ENCODE data around the gene FIGN. TPM values are rescaled to one million over a fixed set of nuclear protein-coding genes. Genes with fewer than 3 reads are reported as not detected.

FIGN gene
- total RNA-seq, 3 donors from 2014 or later (not counting 1 experiment from before 2014, with no cell fraction given), result not detected

DNA sequence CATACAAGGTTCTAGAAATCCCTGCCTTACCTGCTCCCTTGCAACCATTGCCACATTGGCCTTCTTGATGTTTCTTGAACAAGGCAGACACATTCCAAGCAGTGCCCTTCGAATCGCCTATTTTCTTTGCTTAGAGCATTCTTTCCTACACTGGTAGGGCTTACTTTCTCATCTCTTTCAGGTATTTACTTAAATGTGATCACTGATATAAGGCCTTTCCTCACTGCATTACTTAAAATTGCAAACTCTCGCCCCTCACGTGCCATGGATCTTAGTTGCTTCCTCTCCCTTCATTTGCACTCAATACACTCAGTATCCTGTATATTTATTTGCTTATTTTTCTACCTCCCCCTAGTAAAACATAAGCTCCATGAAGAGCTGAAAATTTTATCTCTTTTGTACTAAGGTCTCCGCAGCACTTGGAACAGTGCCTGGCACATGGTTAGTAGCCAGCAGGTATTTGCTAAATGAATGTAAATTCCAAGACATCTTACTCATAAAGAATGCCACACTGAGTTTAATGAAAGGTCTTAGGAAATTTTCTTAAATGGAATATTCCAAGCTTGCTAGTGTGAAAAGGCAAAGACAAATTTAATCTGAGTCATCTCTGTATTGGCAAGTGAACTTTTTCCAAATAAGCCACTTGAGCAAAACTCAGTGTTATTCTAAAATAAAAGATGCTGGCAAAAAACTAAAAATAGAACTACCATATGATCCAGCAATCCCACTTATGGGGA is 42.4 kb upstream of the FIGN start:
- DNase-seq (no peak), ATAC-seq (no peak)
- H3K36me3 Mint-ChIP-seq, result no peaks in the 10 kb centered on the region

DNA sequence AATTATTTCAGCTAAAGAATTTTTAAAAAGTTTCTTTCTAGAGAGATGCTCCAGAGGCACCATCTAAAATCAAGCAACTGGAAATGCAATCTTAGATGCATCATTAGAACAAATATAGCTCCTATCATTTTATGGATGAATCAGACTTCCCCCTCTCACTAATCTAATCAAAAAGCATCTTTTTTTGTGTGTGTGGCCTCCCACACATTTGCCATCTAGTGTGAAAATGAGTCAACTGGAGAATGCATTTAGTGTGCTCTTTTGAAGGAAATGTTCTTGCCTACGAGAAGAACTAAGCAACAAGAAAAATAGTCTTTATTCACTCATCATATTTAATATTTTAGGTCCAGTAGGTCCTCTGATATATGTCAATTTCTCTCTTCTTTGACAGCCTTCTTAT is 39.5 kb upstream of the FIGN start:
- Mint-ChIP-seq H3K9me3 (peaks cover 12 to 20% of the 10 kb centered on the region in 2 donors), H3K4me3 (no peak overlapping the region), H3K4me1 (no peaks in the 10 kb centered on the region), H3K27ac (no peak overlapping the region), H3K36me3 (no peaks in the 10 kb centered on the region), H3K27me3 (ENCODE audit: low read depth in 2 of 2) (no peaks in the 10 kb centered on the region)
- Histone ChIP-seq H3K27ac (ENCODE audit: low read length) (no peak overlapping the region), H3K4me3 (ENCODE audit: low read length) (no peak overlapping the region), H3K27me3 (ENCODE audit: control insufficient read depth, insufficient read depth, low read length) (no peaks in the 10 kb centered on the region), H3K36me3 (ENCODE audit: control insufficient read depth, insufficient read depth, low read length) (no peaks in the 10 kb centered on the region), H3K9me3 (ENCODE audit: control insufficient read depth, insufficient read depth, low read length) (no peaks in the 10 kb centered on the region), H3K4me1 (ENCODE audit: control insufficient read depth, insufficient read depth, low read length) (no peaks in the 10 kb centered on the region)
- intact Hi-C loops (cut with micrococcal nuclease), result no loop called here
- ATAC-seq, result no peak
- 80% methylated on average over 1 of the region's 1 CpG for WGBS (ENCODE audit: insufficient coverage)
- TF ChIP-seq, protein P1, sequence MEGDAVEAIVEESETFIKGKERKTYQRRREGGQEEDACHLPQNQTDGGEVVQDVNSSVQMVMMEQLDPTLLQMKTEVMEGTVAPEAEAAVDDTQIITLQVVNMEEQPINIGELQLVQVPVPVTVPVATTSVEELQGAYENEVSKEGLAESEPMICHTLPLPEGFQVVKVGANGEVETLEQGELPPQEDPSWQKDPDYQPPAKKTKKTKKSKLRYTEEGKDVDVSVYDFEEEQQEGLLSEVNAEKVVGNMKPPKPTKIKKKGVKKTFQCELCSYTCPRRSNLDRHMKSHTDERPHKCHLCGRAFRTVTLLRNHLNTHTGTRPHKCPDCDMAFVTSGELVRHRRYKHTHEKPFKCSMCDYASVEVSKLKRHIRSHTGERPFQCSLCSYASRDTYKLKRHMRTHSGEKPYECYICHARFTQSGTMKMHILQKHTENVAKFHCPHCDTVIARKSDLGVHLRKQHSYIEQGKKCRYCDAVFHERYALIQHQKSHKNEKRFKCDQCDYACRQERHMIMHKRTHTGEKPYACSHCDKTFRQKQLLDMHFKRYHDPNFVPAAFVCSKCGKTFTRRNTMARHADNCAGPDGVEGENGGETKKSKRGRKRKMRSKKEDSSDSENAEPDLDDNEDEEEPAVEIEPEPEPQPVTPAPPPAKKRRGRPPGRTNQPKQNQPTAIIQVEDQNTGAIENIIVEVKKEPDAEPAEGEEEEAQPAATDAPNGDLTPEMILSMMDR (IDR thresholded peaks at IDR 0.05), result no peak
- no peak for DNase-seq

More for the DNA sequence above, 42.4 kb upstream of the FIGN start:
- intact Hi-C loops (cut with micrococcal nuclease), result no loop called here
- TF ChIP-seq, protein P1 (IDR thresholded peaks at IDR 0.05), result no peak
- no peaks in the 10 kb centered on the region for H3K4me1 ChIP-seq (ENCODE audit: control insufficient read depth, insufficient read depth, low read length)
- no peaks in the 10 kb centered on the region for H3K4me1 Mint-ChIP-seq
- no peaks in the 10 kb centered on the region for H3K9me3 ChIP-seq (ENCODE audit: control insufficient read depth, insufficient read depth, low read length)
- H3K9me3 Mint-ChIP-seq, result peaks cover 15 to 16% of the 10 kb centered on the region in 2 donors
- H3K27ac Mint-ChIP-seq, result no peak overlapping the region
- no peak overlapping the region for H3K27ac ChIP-seq (ENCODE audit: low read length)
- no peaks in the 10 kb centered on the region for H3K27me3 Mint-ChIP-seq (ENCODE audit: low read depth in 2 of 2)
- 86% methylated on average over 5 of the region's 5 CpGs for WGBS (ENCODE audit: insufficient coverage)
- H3K4me3 Mint-ChIP-seq, result no peak overlapping the region
- H3K27me3 ChIP-seq (ENCODE audit: control insufficient read depth, insufficient read depth, low read length), result no peaks in the 10 kb centered on the region
- no peaks in the 10 kb centered on the region for H3K36me3 ChIP-seq (ENCODE audit: control insufficient read depth, insufficient read depth, low read length)
- no peak overlapping the region for H3K4me3 ChIP-seq (ENCODE audit: low read length)

DNA sequence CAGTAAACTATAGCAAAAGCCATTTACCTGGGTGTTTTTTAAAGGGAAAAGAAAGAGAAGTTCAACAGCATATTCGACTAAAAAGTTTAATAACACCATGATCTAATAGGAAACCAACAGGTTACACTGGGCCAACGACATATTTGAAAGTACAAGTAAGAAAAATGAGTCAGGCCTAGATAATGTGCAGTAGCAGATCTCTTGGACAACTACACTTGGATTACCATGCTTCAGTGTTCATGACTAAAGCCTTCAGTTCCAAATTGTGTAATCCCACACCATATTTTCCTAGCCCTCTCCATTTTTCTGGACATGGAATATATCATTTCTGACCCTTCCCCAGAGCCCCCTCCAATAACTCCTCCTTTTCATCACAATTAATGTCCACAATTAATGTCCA is 39.1 kb upstream of the FIGN start:
- ATAC-seq, result no peak
- Histone ChIP-seq H3K9me3 (ENCODE audit: control insufficient read depth, insufficient read depth, low read length) (no peaks in the 10 kb centered on the region), H3K27ac (ENCODE audit: low read length) (no peak overlapping the region), H3K36me3 (ENCODE audit: control insufficient read depth, insufficient read depth, low read length) (no peaks in the 10 kb centered on the region), H3K4me1 (ENCODE audit: control insufficient read depth, insufficient read depth, low read length) (no peaks in the 10 kb centered on the region), H3K4me3 (ENCODE audit: low read length) (no peak overlapping the region), H3K27me3 (ENCODE audit: control insufficient read depth, insufficient read depth, low read length) (no peaks in the 10 kb centered on the region)
- WGBS (ENCODE audit: insufficient coverage), result 46% methylated on average over 1 of the region's 2 CpGs
- Mint-ChIP-seq H3K4me3 (no peak overlapping the region), H3K27me3 (ENCODE audit: low read depth in 2 of 2) (no peaks in the 10 kb centered on the region), H3K36me3 (no peaks in the 10 kb centered on the region), H3K4me1 (no peaks in the 10 kb centered on the region), H3K9me3 (peaks cover 12 to 20% of the 10 kb centered on the region in 2 donors), H3K27ac (no peak overlapping the region)
- intact Hi-C loops (cut with micrococcal nuclease), result no loop called here
- TF ChIP-seq, protein P1 (IDR thresholded peaks at IDR 0.05), result no peak
- no peak for DNase-seq

DNA sequence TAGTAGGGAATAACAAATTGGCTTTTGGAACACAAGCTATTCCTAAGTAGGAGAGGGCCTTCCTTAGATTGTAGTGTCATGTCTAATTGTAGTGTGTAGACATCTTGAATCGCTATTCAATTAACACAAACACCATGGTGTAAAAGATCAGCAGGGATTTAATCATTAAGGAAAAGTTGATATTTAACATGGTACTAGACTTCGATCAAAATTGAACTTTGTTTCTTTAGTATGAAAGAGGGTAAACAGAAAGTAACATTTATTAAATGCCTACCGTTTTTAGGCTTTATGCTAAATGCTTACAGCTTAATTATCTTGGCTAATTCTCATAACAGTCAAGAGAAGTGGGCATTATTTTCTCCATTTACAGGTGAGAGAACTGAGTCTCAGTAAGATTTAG is 37.5 kb upstream of the FIGN start:
- Histone ChIP-seq H3K27ac (ENCODE audit: low read length) (no peak overlapping the region), H3K4me3 (ENCODE audit: low read length) (no peak overlapping the region), H3K4me1 (ENCODE audit: control insufficient read depth, insufficient read depth, low read length) (no peaks in the 10 kb centered on the region), H3K36me3 (ENCODE audit: control insufficient read depth, insufficient read depth, low read length) (no peaks in the 10 kb centered on the region), H3K9me3 (ENCODE audit: control insufficient read depth, insufficient read depth, low read length) (no peaks in the 10 kb centered on the region), H3K27me3 (ENCODE audit: control insufficient read depth, insufficient read depth, low read length) (no peaks in the 10 kb centered on the region)
- no peaks in the 10 kb centered on the region for H3K27me3 Mint-ChIP-seq (ENCODE audit: low read depth in 2 of 2)
- ATAC-seq (no peak), DNase-seq (no peak)
- H3K36me3 Mint-ChIP-seq, result no peaks in the 10 kb centered on the region
- no peak overlapping the region for H3K27ac Mint-ChIP-seq
- H3K4me1 Mint-ChIP-seq, result no peaks in the 10 kb centered on the region
- 81% methylated on average over 2 of the region's 3 CpGs for WGBS (ENCODE audit: insufficient coverage)
- TF ChIP-seq, protein P1 (IDR thresholded peaks at IDR 0.05), result no peak
- H3K4me3 Mint-ChIP-seq, result no peak overlapping the region
- H3K9me3 Mint-ChIP-seq, result peaks cover 14 to 17% of the 10 kb centered on the region in 2 donors
- intact Hi-C loops (cut with micrococcal nuclease), result no loop called here

Measured in natural killer cell (primary cell).